Mononuclear cell (primary cell): ENCODE results near the gene MTPN. TPM values are rescaled to one million over a fixed set of nuclear protein-coding genes. Genes with fewer than 3 reads are reported as not detected.

Experiments used
- H3K27me3 ChIP-seq: 2 replicates; pipeline ENCODE4 v1.6.0; 2011; ENCODE audit warnings: low read length, control low read depth; ENCODE audit not compliant: insufficient read depth
- H3K4me1 ChIP-seq: 2 replicates; pipeline ENCODE4 v1.5.1; 2011; ENCODE audit warnings: mild to moderate bottlenecking, low read length, control low read depth; ENCODE audit not compliant: insufficient read depth
- H3K4me3 ChIP-seq: 2 replicates; pipeline ENCODE4 v1.5.1; 2011; ENCODE audit warnings: mild to moderate bottlenecking, low read length, moderate library complexity
- H3K9me3 ChIP-seq: 2 replicates; pipeline ENCODE4 v1.5.1; 2011; ENCODE audit warnings: low read depth, mild to moderate bottlenecking, control low read depth, low read length
- total RNA-seq: library from RNA; depleted of rRNA; stranded (reverse); fragments of >200 nt; gene quantifications from one replicate; pipeline ENCODE4 v1.2.3, GENCODE V29; 2012

MTPN gene
- total RNA-seq, 1 donor, result 181 TPM

DNA sequence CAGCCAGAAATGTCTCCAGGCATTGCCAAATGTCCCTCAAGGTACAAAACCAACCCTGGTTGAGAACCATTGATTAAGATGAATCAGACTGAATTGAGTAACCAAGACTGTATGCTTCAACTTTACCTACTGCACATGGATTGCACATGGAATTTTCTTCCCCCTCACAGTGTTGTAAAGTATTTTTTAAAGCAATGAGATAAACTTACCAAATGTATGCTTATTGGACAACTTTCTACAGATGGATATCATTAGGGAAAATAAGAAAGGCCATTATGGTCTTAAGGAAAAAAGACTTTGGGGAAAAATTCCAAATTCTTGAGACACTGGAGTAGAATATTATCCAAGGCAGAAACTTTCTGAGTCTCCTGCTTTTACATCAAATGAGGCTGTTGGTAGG lies 20.9 kb upstream of the MTPN start:
- H3K9me3 ChIP-seq, result no peaks in the 10 kb centered on the region
- H3K4me1 ChIP-seq, result peaks cover 11% of the 10 kb centered on the region
- H3K27me3 ChIP-seq, result no peaks in the 10 kb centered on the region
- no peak overlapping the region for H3K4me3 ChIP-seq

DNA sequence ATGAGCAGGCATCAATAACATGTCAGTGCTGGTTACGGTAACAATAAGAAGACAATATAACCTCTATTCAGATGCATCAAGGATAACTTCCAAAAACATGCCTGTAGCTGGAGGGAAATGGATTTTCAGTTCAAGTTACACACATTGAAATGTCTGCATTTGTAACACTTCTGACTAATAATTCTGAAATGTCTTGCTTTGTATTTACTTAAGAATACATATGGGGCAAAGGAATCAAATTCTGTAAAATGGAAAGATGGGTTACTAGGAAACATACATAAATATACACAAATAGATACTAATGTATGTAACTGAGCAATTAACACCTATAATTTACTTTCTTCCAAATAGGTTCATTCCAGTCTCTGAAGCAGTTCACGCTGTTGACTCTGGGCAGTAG lies 18.6 kb upstream of the MTPN start:
- Histone ChIP-seq H3K4me3 (no peak overlapping the region), H3K27me3 (no peaks in the 10 kb centered on the region), H3K4me1 (peaks cover 11% of the 10 kb centered on the region), H3K9me3 (no peaks in the 10 kb centered on the region)

DNA sequence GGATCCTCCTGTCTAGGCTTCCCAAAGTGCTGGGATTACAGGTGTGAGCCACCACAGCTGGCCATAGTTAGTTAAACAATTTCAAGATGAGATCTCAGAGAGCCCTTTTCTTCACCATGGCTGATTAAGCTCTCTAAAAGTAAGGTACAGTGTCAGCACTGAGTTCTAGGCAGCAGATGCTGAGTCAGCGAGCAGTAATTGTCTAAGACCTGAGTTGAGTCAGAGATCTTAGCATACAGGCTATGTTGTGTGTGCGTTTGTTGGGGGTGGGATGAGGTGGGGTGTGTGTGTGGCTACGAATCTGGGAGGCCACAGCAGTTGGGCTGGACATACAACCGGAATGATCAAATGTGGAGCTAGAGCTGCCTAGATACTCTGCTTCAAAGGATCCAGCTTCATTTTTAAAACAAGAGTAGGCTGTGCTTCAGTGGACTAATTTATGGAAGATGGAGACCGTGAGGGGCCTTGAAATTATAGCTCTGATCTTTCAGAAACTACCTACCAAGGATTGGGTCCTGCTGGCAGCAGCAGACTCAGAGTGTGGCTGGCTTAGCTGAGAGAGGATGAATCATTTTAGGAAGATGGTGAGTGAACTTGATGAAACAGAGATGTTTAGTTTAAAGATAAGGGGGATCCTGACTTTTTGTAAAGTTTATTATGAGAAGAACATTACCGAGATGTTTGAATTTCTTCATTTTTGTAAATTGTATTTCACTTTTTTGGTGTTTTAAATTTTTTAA lies 17.5 kb upstream of the MTPN start:
- peaks cover 11% of the 10 kb centered on the region for H3K4me1 ChIP-seq
- no peaks in the 10 kb centered on the region for H3K9me3 ChIP-seq
- no peak overlapping the region for H3K4me3 ChIP-seq
- no peaks in the 10 kb centered on the region for H3K27me3 ChIP-seq

DNA sequence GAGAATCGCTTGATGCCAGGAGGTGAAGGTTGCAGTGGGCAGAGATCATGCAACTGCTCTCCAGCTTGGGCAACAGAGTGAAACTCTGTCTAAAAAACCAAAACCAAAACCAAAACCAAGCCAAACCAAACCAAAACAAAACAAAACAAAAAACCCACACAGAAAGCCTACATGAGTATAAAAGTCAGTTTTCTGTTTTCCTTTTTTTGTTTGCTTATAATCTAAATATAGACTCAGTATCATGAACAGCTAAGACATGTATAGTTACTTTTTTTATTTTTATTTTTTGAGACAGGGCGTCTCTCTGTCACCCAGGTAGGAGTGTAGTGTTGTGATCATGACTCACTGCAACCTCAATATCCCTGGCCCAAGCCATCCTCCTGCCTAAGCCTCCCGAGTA lies 16.8 kb upstream of the MTPN start:
- no peak overlapping the region for H3K4me3 ChIP-seq
- H3K9me3 ChIP-seq, result no peaks in the 10 kb centered on the region

DNA sequence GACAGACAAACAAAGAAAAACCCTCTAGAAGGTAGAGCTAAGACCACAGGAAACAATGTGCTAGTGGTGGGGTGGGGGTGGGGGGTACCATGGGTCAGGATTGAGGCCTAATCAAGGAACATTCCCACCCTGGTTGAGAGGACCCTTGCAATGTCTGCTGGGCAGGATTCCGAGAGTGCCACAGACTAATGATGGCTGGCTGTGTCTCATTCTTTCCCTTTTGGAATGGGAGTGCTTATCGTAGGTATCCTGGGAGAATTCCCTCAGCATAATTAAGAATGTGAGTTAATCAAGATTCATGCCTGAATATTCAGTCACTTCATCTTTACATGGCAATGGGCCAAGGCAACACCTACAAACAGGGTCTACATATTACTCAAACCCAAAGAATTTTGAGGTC lies 14.7 kb upstream of the MTPN start:
- H3K27me3 ChIP-seq, result no peaks in the 10 kb centered on the region
- H3K9me3 ChIP-seq, result no peaks in the 10 kb centered on the region
- peaks cover 11% of the 10 kb centered on the region for H3K4me1 ChIP-seq
- H3K4me3 ChIP-seq, result no peak overlapping the region

More for the DNA sequence above, 16.8 kb upstream of the MTPN start:
- peaks cover 11% of the 10 kb centered on the region for H3K4me1 ChIP-seq
- H3K27me3 ChIP-seq, result no peaks in the 10 kb centered on the region

DNA sequence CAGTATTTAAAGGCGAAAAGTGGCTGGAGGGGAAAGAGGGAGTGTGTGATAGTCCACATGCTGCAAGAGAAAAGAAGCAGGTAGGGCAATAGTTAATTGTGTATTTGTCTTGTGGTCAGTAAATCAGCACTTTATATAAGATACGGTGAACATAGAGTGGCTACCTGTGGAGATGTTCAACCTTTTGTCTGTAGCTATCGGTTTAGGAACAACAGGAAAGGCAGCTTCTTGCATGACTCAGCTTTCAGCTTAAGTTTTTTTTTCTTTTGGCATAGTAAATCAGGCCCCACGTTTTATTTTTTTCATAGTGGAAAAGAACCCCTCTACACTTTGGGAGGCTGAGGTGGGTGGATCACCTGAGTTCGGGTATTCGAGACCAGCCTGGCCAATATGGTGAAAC lies 14.2 kb upstream of the MTPN start:
- Histone ChIP-seq H3K4me3 (no peak overlapping the region), H3K9me3 (no peaks in the 10 kb centered on the region), H3K4me1 (peaks cover 11% of the 10 kb centered on the region), H3K27me3 (no peaks in the 10 kb centered on the region)

DNA sequence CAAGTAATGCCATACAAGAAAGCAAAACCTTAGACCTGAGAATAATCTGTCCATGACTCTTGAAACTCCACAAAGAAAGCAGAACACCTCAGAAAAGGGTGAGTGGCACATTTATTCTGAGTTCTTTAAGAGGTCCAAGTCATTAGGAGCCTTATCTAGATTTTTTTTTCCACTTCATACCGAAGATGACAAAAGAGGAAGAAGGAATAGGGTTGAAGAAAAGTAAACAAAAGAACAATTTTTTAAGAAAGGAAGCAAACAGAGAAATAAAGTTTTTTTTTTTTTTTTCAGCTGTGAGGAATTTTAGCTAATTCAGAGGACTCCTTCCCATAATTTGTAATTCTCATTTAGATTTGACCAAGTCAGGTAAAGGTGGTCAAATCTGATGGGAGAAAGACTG lies 13.1 kb upstream of the MTPN start:
- Histone ChIP-seq H3K4me1 (peaks cover 11% of the 10 kb centered on the region), H3K27me3 (no peaks in the 10 kb centered on the region)

DNA sequence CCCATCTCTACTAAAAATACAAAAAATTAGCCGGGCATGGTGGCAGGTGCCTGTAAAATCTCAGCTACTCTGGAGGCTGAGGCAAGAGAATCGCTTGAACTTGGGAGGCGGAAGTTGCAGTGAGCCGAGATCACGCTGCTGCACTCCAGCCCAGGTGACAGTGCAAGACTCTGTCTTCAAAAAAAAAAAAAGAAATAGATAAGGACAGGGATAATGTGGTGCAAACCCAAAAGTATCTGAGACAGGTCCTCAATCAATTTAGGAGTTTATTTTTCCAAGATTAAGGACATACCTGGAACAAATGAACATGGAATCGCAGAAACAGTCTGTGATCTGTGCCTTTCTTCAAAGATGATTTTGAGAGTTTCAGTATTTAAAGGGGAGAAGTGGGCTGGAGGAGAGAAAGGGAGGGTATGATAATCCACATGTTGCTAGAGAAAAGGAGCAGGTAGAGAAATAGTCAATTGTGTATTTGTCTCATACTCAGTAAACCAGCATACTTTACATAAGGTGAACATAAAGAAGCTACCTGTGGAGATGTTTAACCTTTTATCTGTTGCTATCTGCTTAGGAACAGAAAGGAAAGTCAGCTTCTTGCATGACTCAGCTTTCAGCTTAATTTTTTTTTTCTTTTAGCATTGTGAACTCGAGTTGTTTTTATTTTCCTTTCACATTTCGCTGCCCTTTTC lies 4.9 kb upstream of the MTPN start:
- H3K4me1 ChIP-seq, result peaks cover 44% of the 10 kb centered on the region

More for the DNA sequence above, 13.1 kb upstream of the MTPN start:
- Histone ChIP-seq H3K9me3 (no peaks in the 10 kb centered on the region), H3K4me3 (no peak overlapping the region)

DNA sequence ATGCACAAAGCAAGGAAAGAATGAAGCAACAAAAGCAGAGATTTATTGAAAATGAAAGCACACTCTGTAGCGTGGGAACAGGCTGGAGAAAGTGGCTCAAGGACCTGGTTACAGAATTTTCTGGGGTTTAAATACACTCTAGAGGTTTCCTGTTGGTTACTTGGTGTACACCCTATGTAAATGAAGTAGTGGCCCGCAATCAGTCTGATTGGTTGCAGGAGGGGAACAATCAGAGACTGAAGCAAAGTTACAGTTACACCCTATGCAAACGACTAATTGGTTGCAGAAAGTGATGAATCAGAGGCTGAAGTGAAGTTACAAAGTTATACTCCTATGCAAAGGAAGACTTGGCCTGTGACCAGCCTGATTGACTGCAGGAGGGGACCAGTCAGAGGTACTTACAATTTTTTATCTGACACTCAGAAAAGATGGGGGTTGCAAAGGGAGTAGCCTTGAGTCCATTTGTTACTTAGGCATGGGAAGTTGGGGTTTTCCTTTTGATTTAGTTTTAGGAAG lies 3.6 kb upstream of the MTPN start:
- Histone ChIP-seq H3K4me3 (peak overlapping the region; percentile 17), H3K4me1 (peaks cover 49% of the 10 kb centered on the region)

More for the DNA sequence above, 4.9 kb upstream of the MTPN start:
- Histone ChIP-seq H3K27me3 (no peaks in the 10 kb centered on the region), H3K4me3 (no peak overlapping the region), H3K9me3 (no peaks in the 10 kb centered on the region)

DNA sequence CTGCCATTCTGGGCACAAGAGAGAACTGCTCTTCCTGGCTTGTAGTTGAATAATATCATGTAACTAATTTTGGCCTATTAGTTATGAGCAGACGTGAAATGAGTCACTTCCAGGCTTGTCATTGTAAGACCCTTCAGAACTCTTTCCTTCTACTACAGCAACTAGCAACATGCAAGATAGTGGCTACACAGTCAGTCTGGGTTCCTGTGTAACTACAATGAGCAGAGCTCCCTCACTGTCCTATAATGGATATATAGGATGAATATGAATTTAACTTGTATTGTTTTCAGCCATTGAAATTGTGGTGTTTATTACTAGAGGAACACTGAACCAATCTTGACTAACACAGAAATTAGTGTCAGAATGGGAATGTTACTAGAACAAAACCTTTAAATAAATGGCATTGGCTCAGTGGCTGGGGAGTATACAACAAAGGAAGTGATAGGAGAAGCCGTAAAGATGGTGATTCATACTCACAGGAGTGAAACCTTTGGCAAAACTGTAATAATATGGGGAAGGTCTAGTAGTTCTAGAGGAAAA lies 2.9 kb upstream of the MTPN start:
- no peak overlapping the region for H3K4me3 ChIP-seq
- no peaks in the 10 kb centered on the region for H3K9me3 ChIP-seq
- peaks cover 56% of the 10 kb centered on the region for H3K4me1 ChIP-seq
- no peaks in the 10 kb centered on the region for H3K27me3 ChIP-seq

More for the DNA sequence above, 3.6 kb upstream of the MTPN start:
- Histone ChIP-seq H3K27me3 (no peaks in the 10 kb centered on the region), H3K9me3 (no peaks in the 10 kb centered on the region)

DNA sequence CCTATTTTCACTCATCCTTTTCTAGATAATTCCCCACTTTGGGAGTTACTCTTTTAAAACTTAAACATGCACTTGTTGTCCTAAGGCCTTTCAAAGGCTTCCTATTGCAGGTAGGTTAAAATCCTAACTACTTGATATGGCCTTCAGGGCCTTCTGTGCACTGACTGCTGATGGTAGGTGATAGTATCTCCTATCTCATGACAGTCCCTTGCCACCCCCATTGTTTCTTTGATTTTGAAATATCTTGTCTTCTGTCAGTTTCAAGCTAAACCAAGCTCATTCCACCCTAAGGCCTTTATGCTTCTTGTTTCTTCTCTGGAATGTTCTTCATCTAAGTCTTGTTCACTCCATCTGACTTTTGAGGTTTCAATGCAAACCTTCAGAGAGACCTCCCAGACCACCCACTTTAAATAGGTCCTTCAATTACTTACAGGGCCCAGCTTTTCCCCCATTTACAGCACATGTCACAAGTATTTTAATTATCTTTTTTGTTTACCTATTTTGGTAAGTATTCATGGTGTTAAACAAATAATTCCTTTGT lies 2.4 kb upstream of the MTPN start:
- no peak overlapping the region for H3K4me3 ChIP-seq
- no peaks in the 10 kb centered on the region for H3K27me3 ChIP-seq
- peaks cover 56% of the 10 kb centered on the region for H3K4me1 ChIP-seq
- H3K9me3 ChIP-seq, result no peaks in the 10 kb centered on the region

DNA sequence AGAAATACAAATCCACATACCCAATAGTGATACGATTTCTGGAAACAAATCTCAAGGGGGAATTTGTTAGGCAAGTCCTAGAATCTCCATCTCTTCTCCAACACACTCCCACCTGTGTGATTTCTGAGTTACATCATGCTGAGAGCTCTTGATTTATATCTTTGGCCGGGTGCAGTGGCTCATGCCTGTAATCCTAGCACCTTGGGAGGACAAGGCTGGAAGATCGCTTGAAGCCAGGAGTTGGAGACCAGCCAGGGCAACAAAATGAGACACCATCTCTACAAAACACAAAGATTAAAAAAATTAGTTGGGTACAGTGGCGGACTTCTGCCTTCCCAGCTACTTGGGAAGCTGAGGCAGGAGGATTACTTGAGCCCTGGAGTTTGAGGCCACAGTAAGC lies 1.5 kb upstream of the MTPN start:
- H3K4me1 ChIP-seq, result peaks cover 63% of the 10 kb centered on the region
- no peaks in the 10 kb centered on the region for H3K27me3 ChIP-seq
- no peaks in the 10 kb centered on the region for H3K9me3 ChIP-seq
- H3K4me3 ChIP-seq, result no peak overlapping the region

DNA sequence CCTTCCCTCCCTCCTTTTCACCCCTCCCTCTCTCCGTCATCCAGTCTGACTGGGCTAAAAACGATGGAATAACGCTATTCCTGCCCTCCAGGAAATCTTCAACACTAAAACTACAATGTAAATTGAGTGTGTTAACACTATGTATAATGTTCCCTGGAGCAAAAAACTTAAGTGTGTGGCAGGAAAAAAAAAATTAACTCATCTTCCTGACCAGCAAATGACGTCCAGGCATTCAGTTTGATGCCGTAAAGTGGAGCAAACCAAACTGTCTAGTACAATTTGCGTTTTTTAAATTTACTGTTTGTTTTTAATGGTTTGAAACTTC lies 545 bp upstream of the MTPN start:
- no peaks in the 10 kb centered on the region for H3K27me3 ChIP-seq
- H3K4me1 ChIP-seq, result peaks cover 73% of the 10 kb centered on the region
- H3K4me3 ChIP-seq, result peak overlapping the region; percentile 88
- no peaks in the 10 kb centered on the region for H3K9me3 ChIP-seq

DNA sequence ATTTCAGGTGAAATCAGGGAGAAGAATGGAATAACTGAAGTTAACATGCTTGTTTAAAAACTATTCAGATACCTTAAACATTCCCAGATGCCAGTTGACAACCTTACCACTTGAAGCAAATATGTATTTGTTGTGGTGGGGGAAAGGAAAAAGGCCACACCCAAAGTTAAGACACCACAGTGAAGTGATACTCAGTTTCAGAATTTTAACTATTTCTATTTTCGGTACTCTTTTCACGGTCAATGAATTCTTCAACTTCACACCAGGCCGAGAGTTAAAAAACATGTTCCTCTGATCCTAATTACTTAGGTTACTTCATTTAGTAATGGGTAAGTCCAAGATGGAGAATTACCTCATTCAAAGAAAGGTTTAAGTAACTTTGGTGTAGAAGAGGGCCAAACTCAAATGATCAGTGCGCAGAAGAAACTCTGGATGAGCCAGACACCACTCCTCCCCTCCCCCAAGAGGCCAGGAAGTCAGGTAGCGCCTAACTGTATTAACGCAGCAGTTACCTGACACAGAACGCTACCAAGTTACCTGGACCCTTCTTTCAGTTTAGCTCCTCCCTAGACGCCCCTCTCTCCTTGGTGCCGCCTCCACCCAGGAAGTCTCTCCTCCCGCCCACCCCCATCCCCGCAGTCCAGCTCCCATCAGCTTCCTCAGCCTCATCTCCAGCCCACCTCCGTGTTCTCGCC lies 700 bp downstream of the MTPN start:
- Histone ChIP-seq H3K27me3 (no peaks in the 10 kb centered on the region), H3K9me3 (no peaks in the 10 kb centered on the region), H3K4me1 (peaks cover 71% of the 10 kb centered on the region), H3K4me3 (peak overlapping the region; percentile 88)

DNA sequence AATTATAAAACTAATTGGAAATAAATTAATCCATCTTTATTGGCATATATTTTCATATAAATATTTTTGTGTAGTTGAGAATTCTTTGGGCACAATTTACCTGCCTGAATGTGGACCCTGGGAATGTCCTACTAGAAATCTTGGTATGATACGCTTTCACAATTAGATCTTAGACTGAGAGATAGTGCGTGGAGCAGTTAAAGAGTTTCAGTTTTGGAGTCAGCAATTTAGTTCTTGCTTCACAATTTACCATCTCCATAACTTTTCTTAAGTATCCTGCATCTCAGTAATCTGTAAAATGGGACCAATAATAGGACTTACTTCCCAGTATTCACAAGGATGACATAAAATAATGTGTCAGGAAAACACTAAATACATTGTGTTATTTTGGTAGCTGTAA lies 2.0 kb downstream of the MTPN start:
- peak overlapping the region; percentile 88 for H3K4me3 ChIP-seq
- no peaks in the 10 kb centered on the region for H3K9me3 ChIP-seq
- no peaks in the 10 kb centered on the region for H3K27me3 ChIP-seq
- peaks cover 69% of the 10 kb centered on the region for H3K4me1 ChIP-seq
